GM19193 (cell line): Measurements from ENCODE around the gene LRRK2.

Experiments used
- POLR2A ChIP-seq: IDR thresholded peaks from 4 replicates; pipeline ENCODE4 v1.6.1; 2011; ENCODE audit not compliant: insufficient read depth, insufficient read length; ENCODE audit errors: extremely low read depth

Gene LRRK2

DNA sequence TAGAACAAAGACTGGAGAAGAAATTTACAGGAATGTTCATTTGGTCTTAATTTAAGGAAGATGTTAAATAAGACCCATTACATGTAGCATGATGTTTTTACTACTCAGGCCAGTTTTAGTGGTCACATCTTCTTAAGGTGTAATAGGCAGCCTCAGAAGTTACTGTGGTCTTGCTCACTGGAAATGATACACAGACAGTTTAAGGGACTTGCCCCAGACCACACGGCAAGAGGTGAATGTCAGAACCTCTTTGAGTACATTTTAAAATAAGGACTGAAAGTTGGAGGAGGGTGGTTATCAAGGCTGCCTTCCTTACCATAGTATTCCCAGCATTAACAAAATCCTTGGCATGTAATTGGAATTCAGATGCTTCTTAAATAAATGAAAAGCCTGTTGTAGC lies 37.9 kb downstream of the LRRK2 start:
- no peak for TF ChIP-seq POLR2A

DNA sequence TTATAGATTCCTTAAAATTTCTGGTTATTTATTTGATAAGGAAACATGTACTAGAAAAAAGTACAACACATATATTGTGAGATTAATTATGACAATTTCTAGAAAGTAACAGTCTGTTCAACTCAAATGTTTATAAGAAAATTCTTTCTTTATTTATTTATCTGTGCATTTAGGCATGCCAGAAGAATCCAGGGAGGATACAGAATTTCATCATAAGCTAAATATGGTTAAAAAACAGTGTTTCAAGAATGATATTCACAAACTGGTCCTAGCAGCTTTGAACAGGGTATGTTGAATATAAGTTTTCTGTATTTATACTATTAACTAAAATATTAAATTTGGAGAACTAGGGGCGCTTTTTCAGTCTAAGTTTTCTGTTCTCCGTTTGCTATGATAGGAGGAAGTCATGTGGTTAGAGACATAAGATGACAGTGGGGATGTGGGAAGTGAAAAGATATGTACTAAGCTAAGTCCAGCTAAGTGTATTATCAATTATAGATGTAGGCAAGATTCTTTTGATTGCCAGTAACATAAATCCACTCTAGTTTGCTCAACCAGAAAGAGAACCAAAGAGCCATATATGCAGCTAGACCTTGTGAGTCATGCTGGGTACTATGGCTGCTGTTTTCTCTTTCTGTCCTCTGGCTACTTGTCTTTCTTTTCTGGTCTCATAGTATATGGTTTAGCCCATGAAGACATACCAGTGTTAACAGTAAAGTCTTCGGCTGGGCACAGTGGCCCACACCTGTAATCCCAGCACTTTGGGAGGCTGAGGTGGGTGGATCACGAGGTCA lies 39.0 kb downstream of the LRRK2 start:
- TF ChIP-seq POLR2A, result no peak

DNA sequence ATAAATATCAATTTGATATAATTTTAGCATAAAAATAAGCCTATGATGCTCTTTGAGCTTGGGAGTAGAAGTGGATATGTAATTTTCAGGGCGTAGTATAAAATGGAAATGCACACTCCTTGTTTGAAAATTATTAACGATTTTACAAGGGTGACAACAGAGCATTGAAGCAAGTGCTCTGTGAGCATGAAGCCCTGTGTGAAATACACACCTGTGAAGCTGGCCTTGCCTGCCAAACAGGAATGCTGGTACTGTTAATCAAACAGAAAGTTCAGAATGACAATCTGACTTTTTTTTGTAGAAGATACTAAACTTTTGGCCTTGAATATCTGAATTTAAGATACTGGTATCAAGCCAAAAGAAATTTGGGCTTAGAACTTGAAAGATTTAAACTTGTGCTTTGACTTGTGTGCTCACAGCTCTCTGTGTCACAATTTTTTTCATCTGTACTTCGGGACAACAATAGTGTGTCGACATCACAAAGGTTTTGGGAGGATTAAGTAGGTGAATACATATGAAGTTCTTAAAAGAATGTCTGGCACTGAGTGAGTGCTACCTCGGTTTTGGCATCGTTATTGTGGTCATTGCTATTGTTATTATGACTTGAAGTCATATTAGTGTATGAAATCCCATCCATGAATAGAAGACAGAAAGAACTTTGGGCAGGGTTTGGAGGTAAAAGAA lies 47.3 kb downstream of the LRRK2 start:
- no peak for TF ChIP-seq POLR2A

DNA sequence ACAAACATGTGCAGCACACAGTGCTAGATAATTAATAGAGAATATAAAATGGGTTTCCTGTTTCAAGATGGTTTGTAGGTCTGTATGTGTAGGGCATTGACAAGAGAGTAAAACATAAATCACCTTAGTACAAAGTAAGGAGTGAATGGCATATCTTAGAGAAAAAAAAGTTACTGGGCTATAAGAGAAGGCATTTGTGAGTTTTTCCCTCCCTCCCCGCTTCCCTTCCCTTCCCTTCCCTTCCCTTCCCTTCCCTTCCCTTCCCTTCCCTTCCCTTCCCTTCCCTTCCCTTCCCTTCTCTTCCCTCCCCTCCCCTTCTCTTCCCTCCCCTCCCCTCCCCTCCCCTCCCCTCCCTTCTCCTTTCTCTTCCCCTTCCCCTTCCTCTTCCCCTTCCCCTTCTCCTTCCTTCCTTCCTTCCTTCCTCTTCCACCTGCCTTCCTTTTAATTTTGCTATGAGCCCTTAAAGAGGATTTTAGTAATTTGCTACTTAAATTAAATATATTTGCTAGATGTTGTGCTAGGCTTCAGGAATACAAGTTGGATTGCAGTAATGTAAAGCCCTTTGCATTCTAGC lies 57.1 kb downstream of the LRRK2 start:
- TF ChIP-seq POLR2A, result no peak

DNA sequence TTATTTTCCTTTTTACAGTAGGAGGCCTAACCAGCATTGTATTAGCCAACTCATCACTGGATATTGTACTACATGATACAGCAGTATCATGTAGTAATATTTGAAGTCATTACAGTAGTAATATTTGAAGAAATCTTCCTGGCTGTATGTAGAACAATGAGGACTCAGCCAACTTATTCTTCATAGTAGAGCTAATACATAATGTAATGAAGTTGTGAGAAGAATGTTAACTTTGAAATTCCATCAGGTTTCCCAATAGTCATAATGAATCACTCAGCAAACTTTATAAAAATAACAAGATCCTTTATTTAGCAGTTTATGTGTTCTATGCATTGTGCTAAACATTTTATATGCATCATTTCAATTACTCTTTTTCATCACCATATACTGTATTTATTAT lies 61.8 kb downstream of the LRRK2 start:
- TF ChIP-seq POLR2A, result no peak

DNA sequence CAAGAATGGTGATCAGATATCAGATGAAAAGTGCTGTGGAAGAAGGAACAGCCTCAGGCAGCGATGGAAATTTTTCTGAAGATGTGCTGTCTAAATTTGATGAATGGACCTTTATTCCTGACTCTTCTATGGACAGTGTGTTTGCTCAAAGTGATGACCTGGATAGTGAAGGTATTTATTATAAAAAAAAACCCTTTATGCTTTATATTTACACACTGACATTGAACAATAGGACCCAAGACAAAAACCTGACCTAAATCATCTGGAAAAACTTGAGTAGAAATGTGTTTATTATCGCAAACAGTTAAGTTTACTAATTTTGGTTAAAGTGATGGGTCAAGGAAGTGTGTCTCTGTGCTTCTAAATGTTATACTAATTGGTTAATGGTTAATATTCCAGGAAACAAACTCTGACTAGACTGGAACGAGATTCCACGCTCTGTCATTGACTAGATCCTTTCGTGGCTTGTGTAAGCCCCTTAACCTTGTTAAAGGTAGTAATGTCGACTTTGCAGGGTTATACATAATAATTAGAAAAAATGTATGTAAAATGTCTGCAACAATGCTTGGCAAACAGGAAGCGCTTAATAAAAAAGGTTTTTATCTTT lies 62.7 kb downstream of the LRRK2 start:
- no peak for TF ChIP-seq POLR2A

DNA sequence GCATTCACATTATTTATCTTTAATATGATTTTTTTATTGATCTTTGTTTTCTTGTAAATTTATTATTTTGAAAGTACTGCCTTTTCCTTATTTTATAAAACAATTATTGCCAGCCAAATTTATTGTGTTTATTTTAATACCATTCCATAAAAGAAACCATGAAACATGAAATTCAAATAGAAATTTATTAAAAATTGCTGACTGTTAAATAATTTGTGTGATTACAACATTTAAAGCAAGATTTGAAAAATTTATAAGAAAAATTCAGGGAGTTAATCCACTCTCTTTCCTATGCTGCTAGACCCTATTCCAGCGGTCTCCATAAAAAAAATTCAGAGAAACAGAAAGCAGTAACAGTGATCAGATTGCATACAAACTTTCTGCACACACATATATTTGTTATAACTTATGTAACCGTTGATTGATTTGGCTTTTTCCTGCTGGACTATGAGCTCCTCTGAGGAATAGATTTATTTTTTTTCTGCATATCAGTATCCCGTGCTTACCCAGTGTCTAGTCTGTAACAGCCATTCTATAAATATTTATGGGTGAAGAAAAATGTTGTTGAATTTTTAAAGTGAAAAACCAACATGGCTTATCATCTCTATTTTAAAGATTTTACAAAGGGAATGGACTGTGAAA lies 68.1 kb downstream of the LRRK2 start:
- TF ChIP-seq POLR2A, result no peak

DNA sequence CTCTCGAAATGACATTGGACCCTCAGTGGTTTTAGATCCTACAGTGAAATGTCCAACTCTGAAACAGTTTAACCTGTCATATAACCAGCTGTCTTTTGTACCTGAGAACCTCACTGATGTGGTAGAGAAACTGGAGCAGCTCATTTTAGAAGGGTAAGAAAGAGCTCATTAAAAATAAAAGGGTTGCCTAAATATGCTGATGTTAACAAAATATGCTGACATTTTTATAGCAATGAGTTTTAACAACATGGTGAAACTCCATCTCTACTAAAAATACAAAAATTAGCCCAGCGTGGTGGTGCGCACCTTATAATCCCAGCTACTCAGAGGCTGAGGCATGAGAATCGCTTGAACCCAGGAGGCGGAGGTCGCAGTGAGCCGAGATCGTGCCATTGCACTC lies 73.5 kb downstream of the LRRK2 start:
- TF ChIP-seq POLR2A, result no peak

DNA sequence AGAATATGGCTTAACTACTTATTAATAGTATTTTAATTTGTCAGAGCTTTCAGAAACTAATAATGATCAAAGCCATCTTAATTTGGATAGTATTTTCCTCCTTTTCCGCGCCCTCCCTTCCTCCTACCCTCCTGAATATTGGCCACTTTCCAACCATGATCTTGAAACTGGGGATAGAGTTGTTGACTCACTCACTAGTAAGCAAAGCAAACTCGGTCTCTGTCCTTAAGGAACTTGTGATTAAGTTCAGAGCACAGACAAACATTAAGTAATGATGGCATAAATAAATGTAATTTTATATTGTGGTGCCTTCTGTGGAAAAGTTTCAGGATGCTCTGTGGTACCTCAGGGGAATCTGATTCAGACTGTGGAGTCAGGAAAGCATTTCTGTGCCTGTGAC lies 75.7 kb downstream of the LRRK2 start:
- no peak for TF ChIP-seq POLR2A

DNA sequence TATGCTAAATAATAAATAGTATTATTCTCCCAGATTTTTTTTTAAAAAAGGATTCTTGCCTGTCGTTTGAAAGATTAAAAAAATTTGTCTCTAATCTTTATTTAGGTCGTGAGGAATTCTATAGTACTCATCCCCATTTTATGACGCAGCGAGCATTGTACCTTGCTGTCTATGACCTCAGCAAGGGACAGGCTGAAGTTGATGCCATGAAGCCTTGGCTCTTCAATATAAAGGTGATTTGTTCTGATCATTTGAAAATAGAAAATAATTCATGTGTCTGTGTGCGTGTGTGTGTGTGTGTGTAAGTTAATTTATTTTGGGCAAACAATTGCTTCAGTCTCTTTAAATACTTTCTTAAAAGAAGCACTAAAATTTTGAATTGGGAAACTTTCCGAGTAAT lies 84.2 kb downstream of the LRRK2 start:
- TF ChIP-seq POLR2A, result no peak

DNA sequence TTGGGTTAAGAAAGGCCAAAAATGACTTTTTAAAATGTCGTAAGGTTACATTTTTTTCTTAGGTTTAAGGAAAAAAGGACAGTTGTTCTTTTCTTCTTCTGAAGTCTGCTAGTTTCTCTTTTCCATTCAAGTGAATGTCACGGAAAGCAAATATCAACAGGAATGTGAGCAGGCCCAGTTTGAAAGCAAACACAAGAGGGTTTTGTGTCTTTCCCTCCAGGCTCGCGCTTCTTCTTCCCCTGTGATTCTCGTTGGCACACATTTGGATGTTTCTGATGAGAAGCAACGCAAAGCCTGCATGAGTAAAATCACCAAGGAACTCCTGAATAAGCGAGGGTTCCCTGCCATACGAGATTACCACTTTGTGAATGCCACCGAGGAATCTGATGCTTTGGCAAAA lies 85.4 kb downstream of the LRRK2 start:
- no peak for TF ChIP-seq POLR2A

DNA sequence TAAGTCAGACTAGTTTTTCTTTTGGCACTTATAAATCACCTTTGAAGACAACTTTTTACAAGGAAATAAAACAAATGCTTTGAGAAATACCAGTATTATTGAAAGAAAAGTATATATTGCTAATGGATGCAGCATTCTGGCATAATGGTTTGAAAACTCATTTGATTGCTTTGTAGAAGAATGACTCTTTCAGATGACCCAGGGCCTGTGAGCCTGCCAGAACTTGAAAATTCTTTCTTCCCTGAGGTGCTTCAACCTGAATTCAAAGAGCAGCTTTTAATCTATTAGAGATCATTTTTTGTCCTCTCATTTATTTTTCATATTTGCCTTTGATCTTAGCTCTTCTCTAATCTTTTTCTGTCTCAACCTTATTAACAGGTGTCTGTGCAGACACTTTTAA lies 87.4 kb downstream of the LRRK2 start:
- no peak for TF ChIP-seq POLR2A

DNA sequence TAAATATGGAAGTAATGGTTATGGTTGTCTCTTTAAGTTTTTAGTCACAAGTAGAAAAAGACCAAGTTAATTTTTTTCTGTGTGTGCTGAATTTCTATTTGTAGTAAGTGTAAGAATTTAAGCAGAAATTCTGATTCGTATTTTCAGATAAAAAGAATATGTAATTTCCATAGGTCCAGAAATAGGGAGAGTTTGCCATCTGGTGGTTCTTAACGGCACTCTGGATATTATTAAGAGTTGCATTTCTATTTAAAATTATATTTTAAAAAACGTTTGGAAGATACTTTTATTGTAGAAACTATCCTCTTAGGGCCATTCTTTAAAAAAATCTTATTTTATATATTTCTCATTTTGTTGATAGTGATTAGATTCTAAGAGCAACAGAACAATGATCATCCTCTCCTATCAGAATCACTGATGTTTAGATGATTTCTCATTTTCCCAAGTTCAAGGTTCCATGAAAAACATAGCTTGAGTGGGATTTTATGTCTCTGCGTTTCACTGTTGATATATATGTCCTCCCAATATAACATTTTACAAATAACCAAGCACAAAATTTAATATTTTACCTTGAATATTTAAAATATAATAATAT lies 88.3 kb downstream of the LRRK2 start:
- TF ChIP-seq POLR2A, result no peak

DNA sequence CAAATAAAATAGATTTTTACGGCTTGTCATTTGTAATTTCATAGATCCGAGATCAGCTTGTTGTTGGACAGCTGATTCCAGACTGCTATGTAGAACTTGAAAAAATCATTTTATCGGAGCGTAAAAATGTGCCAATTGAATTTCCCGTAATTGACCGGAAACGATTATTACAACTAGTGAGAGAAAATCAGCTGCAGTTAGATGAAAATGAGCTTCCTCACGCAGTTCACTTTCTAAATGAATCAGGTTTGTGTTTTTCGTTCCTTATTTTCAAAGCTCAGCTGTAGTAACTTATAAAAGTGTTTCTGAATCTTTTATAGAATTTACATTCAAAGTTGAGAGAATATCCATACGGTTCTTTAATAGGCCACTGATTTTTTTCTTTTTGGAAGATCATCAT lies 89.1 kb downstream of the LRRK2 start:
- TF ChIP-seq POLR2A, result no peak

DNA sequence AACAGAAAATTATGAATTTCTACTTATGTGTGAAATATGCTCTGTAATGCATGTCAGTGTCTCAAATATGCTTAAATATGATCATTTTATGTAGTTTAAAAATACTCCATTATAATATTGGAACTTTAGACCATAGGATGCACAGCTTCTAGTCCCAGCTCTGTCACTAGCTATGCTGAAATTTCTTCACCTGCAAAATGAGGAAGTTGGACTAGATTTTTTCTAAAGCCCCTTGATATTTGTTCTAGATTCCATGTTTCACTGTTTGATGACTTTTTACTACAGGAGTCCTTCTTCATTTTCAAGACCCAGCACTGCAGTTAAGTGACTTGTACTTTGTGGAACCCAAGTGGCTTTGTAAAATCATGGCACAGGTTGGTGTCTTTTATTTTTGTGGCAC lies 90.1 kb downstream of the LRRK2 start:
- TF ChIP-seq POLR2A, result no peak
